GM23338 (cell line): ENCODE measurements around the gene KIF2C. TPM values are rescaled to one million over a fixed set of nuclear protein-coding genes. Genes with fewer than 3 reads are reported as not detected.
A peak's percentile ranks its signal among the peaks of the same experiment; 100 is the strongest.

Source experiments
- ATAC-seq: fragments of 200-7000 bp; cut with Tn5 transposase; 3 replicates; pipeline ENCODE4 v1.9.1; 2020
- DNase-seq: peaks from one replicate; pipeline ENCODE4 v3.0.0-alpha.2; 2015; ENCODE audit warnings: low spot score
- H2AFZ ChIP-seq: fragments of 200-600 bp; sonication (generic); 2 replicates; pipeline ENCODE4 v1.8.0; 2016; ENCODE audit warnings: antibody characterized with exemption, mild to moderate bottlenecking, moderate library complexity
- H3F3A ChIP-seq: fragments of 200-600 bp; sonication (generic); replicated peaks from 2 replicates; pipeline ENCODE4 v1.8.0; 2017; ENCODE audit warnings: antibody characterized with exemption, mixed run types, low read depth
- H3K27ac ChIP-seq: fragments of 200-600 bp; sonication (generic); 2 replicates; pipeline ENCODE4 v1.6.1; 2016; ENCODE audit warnings: low read depth
- H3K27me3 ChIP-seq: fragments of 200-600 bp; sonication (generic); 2 replicates; pipeline ENCODE4 v1.8.0; 2016; ENCODE audit warnings: mild to moderate bottlenecking, mixed run types, moderate library complexity; ENCODE audit not compliant: insufficient read depth
- H3K36me3 ChIP-seq: fragments of 200-600 bp; sonication (generic); 2 replicates; pipeline ENCODE4 v1.8.0; 2016; ENCODE audit warnings: mild to moderate bottlenecking; ENCODE audit not compliant: insufficient read depth
- H3K4me1 ChIP-seq: fragments of 200-600 bp; sonication (generic); 2 replicates; pipeline ENCODE4 v1.8.0; 2016; ENCODE audit warnings: mild to moderate bottlenecking, moderate library complexity; ENCODE audit not compliant: insufficient read depth
- H3K4me2 ChIP-seq: fragments of 200-600 bp; sonication (generic); 2 replicates; pipeline ENCODE4 v1.7.1; 2017; ENCODE audit warnings: mixed run types
- H3K4me3 ChIP-seq: fragments of 200-600 bp; sonication (generic); 2 replicates; pipeline ENCODE4 v1.6.1; 2016; ENCODE audit warnings: mixed run types
- H3K79me2 ChIP-seq: fragments of 200-600 bp; sonication (generic); replicated peaks from 2 replicates; pipeline ENCODE4 v1.8.0; 2017; ENCODE audit warnings: mild to moderate bottlenecking; ENCODE audit not compliant: insufficient read depth
- H3K9me2 ChIP-seq: fragments of 200-600 bp; sonication (generic); 2 replicates; pipeline ENCODE4 v1.8.0; 2017; ENCODE audit not compliant: insufficient read depth
- H4K20me1 ChIP-seq: fragments of 200-600 bp; sonication (generic); replicated peaks from 2 replicates; pipeline ENCODE4 v1.8.0; 2017; ENCODE audit warnings: mild to moderate bottlenecking; ENCODE audit not compliant: insufficient read depth
- H3K27ac Mint-ChIP-seq: 2 replicates; pipeline ENCODE4 v1.8.0; 2020; ENCODE audit warnings: inconsistent platforms, mild to moderate bottlenecking, moderate library complexity, mixed read lengths
- H3K27me3 Mint-ChIP-seq: 3 replicates; pipeline ENCODE4 v1.8.0; 2022; ENCODE audit warnings: low read depth, mild to moderate bottlenecking, moderate library complexity, mixed read lengths, inconsistent platforms; ENCODE audit not compliant: insufficient read depth, poor library complexity
- H3K36me3 Mint-ChIP-seq: 3 replicates; pipeline ENCODE4 v1.8.0; 2021; ENCODE audit warnings: low read depth, mild to moderate bottlenecking, inconsistent platforms, moderate library complexity, mixed read lengths
- H3K4me1 Mint-ChIP-seq: 3 replicates; pipeline ENCODE4 v1.8.0; 2020; ENCODE audit warnings: mild to moderate bottlenecking, inconsistent platforms, mixed read lengths
- H3K4me3 Mint-ChIP-seq: 3 replicates; pipeline ENCODE4 v1.8.0; 2021; ENCODE audit warnings: moderate library complexity, mild to moderate bottlenecking, inconsistent platforms, mixed read lengths
- H3K9me3 Mint-ChIP-seq: 3 replicates; pipeline ENCODE4 v1.8.0; 2020; ENCODE audit warnings: moderate library complexity, mild to moderate bottlenecking, inconsistent platforms, mixed read lengths
- CREB1 ChIP-seq: fragments of 250-450 bp; sonication (Bioruptor Pico); IDR thresholded peaks from 2 replicates; pipeline ENCODE4 v1.5.0; 2020; ENCODE audit warnings: low read depth, mild to moderate bottlenecking, moderate library complexity
- ETS1 ChIP-seq: IDR thresholded peaks from 2 replicates; pipeline ENCODE4 v1.6.1; 2016; ENCODE audit warnings: antibody characterized with exemption
- EZH2 ChIP-seq: fragments of 200-600 bp; sonication (generic); IDR thresholded peaks from one replicate; pipeline ENCODE4 v1.8.0; 2017; ENCODE audit warnings: antibody characterized with exemption, mild to moderate bottlenecking, low read depth; ENCODE audit not compliant: unreplicated experiment
- EZH2phosphoT487 ChIP-seq: fragments of 200-600 bp; sonication (generic); IDR thresholded peaks from one replicate; pipeline ENCODE4 v1.8.1; 2018; ENCODE audit warnings: antibody characterized with exemption; ENCODE audit not compliant: unreplicated experiment
- JUNB ChIP-seq: IDR thresholded peaks from one replicate; pipeline ENCODE4 v1.6.1; 2016; ENCODE audit warnings: antibody characterized with exemption; ENCODE audit not compliant: unreplicated experiment
- NANOG ChIP-seq: IDR thresholded peaks from 2 replicates; pipeline ENCODE4 v1.6.1; 2016; ENCODE audit warnings: antibody characterized with exemption, borderline replicate concordance
- POLR2AphosphoS5 ChIP-seq: IDR thresholded peaks from 2 replicates; pipeline ENCODE4 v1.6.1; 2016; ENCODE audit warnings: antibody characterized with exemption, low read depth
- STAT1 ChIP-seq: IDR thresholded peaks from one replicate; pipeline ENCODE4 v1.6.1; 2016; ENCODE audit warnings: antibody characterized with exemption; ENCODE audit not compliant: unreplicated experiment
- ZNF114 ChIP-seq: fragments of 250-450 bp; sonication (Bioruptor Pico); IDR thresholded peaks from 2 replicates; pipeline ENCODE4 v1.5.0; 2020; ENCODE audit warnings: mild to moderate bottlenecking, moderate library complexity
- ZNF331 ChIP-seq: fragments of 250-450 bp; sonication (Bioruptor Pico); IDR thresholded peaks from 2 replicates; pipeline ENCODE4 v1.5.0; 2020; ENCODE audit warnings: low read depth, mild to moderate bottlenecking, moderate library complexity
- ZNF462 ChIP-seq: fragments of 250-450 bp; sonication (Bioruptor Pico); IDR thresholded peaks from 2 replicates; pipeline ENCODE4 v1.5.0; 2020; ENCODE audit warnings: mild to moderate bottlenecking, moderate library complexity
- polyA plus RNA-seq: library from polyadenylated mRNA; unstranded; fragments of >200 nt; fragmentation: Nextera tagmentation; extraction: Ambion mirVana; gene quantifications from 2 replicates; pipeline ENCODE4 v1.2.1, GENCODE V29; 2016
- total RNA-seq: library from RNA; depleted of rRNA; stranded (reverse); fragments of >200 nt; shearing (Covaris generic); gene quantifications from 2 replicates; pipeline ENCODE4 v1.2.3, GENCODE V29; 2014
- TF ChIP-seq, protein P1 (sequence below): IDR thresholded peaks from one replicate; pipeline ENCODE4 v1.6.1; 2018; ENCODE audit warnings: antibody characterized with exemption; ENCODE audit not compliant: unreplicated experiment
- TF ChIP-seq, protein P2 (sequence below), 2 experiments: fragments of 200-600 bp in 1 of 2; sonication (generic) in 1 of 2; conservative IDR thresholded peaks; 2 replicates each; pipeline versions ENCODE4 v1.5.1 to v1.6.1; 2016 to 2017; ENCODE audit warnings: antibody characterized with exemption in 2 of 2, low read depth in 2 of 2, mild to moderate bottlenecking in 2 of 2, moderate library complexity in 1 of 2

The KIF2C gene
- total and polyA plus RNA-seq, 2 experiments from 2014 or later: 38.0 to 62.9 TPM

GRCh38 chr1:44812822-44813543 lies 73.3 kb downstream of the KIF2C start:
- H3K4me3 Mint-ChIP-seq: peak overlapping the region; percentile 83
- peaks cover 25% of the 10 kb centered on the region for H3K4me1 ChIP-seq
- H3K4me1 Mint-ChIP-seq: peaks cover 32% of the 10 kb centered on the region
- H3K79me2 ChIP-seq: no peaks in the 10 kb centered on the region
- no peak overlapping the region for H3K27ac ChIP-seq
- H3K4me3 ChIP-seq: peak overlapping the region; percentile 88
- H3K27ac Mint-ChIP-seq: no peak overlapping the region
- ATAC-seq (peak; percentile 55), DNase-seq (no peak)
- H3K27me3 ChIP-seq: peaks cover 11% of the 10 kb centered on the region
- H3K9me3 Mint-ChIP-seq: peaks cover 4% of the 10 kb centered on the region; the same call in 2 of the 3 replicates
- H3F3A ChIP-seq: peaks cover 10% of the 10 kb centered on the region
- TF ChIP-seq ZNF331 (CRISPR knock-in tag) (no peak), EZH2 (no peak), CREB1 (CRISPR knock-in tag) (no peak), JUNB (no peak), STAT1 (no peak), ETS1 (no peak), POLR2AphosphoS5 (no peak), NANOG (no peak), ZNF114 (no peak), EZH2phosphoT487 (no peak), ZNF462 (CRISPR knock-in tag) (no peak)
- TF ChIP-seq, protein P1, sequence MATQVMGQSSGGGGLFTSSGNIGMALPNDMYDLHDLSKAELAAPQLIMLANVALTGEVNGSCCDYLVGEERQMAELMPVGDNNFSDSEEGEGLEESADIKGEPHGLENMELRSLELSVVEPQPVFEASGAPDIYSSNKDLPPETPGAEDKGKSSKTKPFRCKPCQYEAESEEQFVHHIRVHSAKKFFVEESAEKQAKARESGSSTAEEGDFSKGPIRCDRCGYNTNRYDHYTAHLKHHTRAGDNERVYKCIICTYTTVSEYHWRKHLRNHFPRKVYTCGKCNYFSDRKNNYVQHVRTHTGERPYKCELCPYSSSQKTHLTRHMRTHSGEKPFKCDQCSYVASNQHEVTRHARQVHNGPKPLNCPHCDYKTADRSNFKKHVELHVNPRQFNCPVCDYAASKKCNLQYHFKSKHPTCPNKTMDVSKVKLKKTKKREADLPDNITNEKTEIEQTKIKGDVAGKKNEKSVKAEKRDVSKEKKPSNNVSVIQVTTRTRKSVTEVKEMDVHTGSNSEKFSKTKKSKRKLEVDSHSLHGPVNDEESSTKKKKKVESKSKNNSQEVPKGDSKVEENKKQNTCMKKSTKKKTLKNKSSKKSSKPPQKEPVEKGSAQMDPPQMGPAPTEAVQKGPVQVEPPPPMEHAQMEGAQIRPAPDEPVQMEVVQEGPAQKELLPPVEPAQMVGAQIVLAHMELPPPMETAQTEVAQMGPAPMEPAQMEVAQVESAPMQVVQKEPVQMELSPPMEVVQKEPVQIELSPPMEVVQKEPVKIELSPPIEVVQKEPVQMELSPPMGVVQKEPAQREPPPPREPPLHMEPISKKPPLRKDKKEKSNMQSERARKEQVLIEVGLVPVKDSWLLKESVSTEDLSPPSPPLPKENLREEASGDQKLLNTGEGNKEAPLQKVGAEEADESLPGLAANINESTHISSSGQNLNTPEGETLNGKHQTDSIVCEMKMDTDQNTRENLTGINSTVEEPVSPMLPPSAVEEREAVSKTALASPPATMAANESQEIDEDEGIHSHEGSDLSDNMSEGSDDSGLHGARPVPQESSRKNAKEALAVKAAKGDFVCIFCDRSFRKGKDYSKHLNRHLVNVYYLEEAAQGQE: no peak
- TF ChIP-seq, protein P2, sequence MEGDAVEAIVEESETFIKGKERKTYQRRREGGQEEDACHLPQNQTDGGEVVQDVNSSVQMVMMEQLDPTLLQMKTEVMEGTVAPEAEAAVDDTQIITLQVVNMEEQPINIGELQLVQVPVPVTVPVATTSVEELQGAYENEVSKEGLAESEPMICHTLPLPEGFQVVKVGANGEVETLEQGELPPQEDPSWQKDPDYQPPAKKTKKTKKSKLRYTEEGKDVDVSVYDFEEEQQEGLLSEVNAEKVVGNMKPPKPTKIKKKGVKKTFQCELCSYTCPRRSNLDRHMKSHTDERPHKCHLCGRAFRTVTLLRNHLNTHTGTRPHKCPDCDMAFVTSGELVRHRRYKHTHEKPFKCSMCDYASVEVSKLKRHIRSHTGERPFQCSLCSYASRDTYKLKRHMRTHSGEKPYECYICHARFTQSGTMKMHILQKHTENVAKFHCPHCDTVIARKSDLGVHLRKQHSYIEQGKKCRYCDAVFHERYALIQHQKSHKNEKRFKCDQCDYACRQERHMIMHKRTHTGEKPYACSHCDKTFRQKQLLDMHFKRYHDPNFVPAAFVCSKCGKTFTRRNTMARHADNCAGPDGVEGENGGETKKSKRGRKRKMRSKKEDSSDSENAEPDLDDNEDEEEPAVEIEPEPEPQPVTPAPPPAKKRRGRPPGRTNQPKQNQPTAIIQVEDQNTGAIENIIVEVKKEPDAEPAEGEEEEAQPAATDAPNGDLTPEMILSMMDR (conservative IDR thresholded peaks at IDR 0.05; ENCODE audit: low read depth in 2 of 2): no peak
- H4K20me1 ChIP-seq: no peaks in the 10 kb centered on the region
- H2AFZ ChIP-seq: peak overlapping the region; percentile 87
- peak overlapping the region; percentile 95 for H3K4me2 ChIP-seq
- peaks cover 24% of the 10 kb centered on the region for H3K27me3 Mint-ChIP-seq
- no peaks in the 10 kb centered on the region for H3K9me2 ChIP-seq
- peaks cover 3% of the 10 kb centered on the region; the same call in 1 of the 3 replicates for H3K36me3 Mint-ChIP-seq
- no peaks in the 10 kb centered on the region for H3K36me3 ChIP-seq
